HL-60 (cell line): Measurements from ENCODE around the gene PSMA7.
A peak's percentile ranks its signal among the peaks of the same experiment; 100 is the strongest.

Source experiments
- CTCF ChIP-seq: IDR thresholded peaks from one replicate; pipeline ENCODE4 v1.5.1; 2011; ENCODE audit warnings: low read length, control low read depth, inconsistent platforms; ENCODE audit not compliant: insufficient read depth
- GABPA ChIP-seq: IDR thresholded peaks from 2 replicates; pipeline ENCODE4 v1.6.1; 2012; ENCODE audit warnings: low read depth
- POLR2AphosphoS5 ChIP-seq: IDR thresholded peaks from 2 replicates; pipeline ENCODE4 v1.6.1; 2012; ENCODE audit warnings: low read depth
- REST ChIP-seq: IDR thresholded peaks from 2 replicates; pipeline ENCODE4 v1.6.1; 2012; ENCODE audit warnings: low read depth; ENCODE audit not compliant: insufficient replicate concordance

GRCh38 chr20:62133864-62134263 is 9.3 kb downstream of the PSMA7 start:
- TF ChIP-seq CTCF: peak; percentile 29
- no peak for TF ChIP-seq REST
- peak; percentile 15; the same call in 1 of the 2 replicates for TF ChIP-seq POLR2AphosphoS5
- no peak for TF ChIP-seq GABPA
